Activated CD4-positive, alpha-beta T cell treated with anti-CD3 and anti-CD28 coated beads, Interleukin-2, amount 50 U/mL, for 16 hours (primary cell): ENCODE data around the gene ZNF23.

Source experiments
- DNase-seq: peaks from one replicate; pipeline ENCODE4 v3.0.0-alpha.2; 2020

ZNF23 gene

DNA sequence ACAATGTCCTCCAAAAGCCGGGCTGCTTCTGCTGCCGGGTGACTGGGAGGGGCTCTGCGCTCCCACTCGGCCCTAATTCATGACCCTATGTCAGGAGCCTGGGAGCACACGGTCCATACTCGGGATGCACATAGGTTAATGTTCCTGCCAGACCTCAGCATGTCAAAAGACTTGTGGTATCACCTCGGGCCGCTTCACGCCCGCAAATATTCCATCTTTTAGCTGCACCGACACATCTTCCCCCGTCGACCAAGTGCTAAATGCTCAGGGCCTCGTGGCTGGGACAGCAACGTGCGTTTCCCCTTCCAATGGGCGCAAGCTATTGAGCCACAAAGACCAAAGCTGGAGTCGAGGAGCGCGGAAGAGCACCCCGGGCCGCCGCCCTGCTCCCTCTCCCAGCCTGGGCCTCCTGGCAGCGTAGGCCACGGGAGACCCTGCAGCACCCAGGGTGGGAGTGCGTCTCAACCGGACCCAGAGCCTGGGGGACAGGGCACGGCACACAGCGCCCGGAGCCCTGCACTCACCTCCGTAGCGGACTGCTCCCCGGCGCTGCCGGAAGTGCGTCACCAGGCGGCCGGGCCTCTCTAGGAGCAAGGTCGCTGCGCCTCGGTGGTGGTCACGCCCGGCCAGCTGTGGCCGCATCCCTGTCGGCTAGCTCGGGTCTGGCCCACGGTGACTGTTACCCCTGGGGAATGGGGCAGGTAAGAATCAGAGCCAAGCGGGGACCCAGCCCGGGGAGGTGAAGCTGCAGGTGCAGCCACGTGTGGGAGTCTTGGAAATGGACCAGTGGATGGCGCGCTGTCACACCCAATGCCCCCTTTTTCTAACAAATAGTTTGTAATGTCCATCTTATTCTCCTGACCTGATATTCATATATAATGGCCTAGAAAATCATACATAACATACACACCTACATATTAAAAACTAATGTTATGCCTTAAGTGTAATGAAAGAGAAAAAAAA is at the start of gene ZNF23:
Gene ZNF23, minus strand, starts transcription at position 562 of the 963 bp plus-strand sequence. CDS start 5,451 bp downstream, outside the sequence.
- peak; percentile 83 for DNase-seq

DNA sequence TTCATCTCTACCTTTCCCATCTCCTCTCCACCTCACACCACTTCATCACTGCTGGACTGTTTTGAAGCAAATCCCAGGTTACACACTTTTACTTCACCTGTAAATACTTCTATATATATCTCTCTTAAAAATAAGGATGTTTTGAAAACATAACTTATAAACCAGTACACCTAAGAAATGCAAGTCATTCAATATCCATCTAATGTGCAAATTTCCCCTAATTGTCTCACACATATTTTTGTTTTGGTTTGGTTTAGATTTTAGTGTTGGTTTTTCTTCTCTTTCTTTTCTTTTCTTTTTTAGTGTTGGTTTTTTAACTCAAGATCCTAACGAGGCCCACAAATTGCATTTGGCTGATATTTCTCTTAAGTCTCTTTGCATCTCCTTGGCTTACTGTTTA is 45.0 kb upstream of the ZNF23 start:
- DNase-seq, result no peak

DNA sequence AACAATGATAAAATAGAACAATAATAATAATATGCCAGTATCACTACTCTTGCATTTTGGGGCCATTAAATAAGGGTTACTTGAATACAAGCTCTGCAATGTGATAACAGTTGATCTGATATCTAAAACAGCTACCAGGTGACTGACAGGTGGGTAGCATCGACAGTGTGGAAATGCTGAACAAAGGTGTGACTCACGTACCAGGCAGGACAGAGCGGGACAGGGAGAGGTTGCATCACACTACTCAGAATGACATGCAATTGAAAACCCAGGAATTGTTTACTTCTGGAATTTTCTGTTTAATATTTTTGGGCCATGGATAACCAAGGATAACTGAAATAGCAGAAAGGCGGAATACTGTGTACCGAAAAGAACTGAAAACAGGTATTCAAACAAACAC is 42.9 kb upstream of the ZNF23 start:
- no peak for DNase-seq

DNA sequence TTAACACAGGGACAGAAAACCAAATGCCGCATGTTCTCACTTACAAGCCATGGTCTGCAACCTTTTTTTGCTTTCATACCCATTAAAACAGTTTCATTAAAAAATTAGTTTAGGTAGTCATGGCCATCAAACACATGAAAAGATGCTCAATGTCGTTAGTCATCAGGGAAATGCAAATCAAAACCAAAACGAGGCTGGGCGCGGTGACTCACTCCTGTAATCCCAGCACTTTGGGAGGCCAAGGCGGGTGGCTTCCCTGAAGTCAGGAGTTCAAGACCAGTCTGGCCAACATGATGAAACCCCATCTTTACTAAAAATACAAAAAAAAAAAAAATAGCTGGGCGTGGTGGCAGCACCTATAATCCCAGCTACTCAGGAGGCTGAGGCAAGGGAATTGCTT is 42.0 kb upstream of the ZNF23 start:
- peak; percentile 12 for DNase-seq

DNA sequence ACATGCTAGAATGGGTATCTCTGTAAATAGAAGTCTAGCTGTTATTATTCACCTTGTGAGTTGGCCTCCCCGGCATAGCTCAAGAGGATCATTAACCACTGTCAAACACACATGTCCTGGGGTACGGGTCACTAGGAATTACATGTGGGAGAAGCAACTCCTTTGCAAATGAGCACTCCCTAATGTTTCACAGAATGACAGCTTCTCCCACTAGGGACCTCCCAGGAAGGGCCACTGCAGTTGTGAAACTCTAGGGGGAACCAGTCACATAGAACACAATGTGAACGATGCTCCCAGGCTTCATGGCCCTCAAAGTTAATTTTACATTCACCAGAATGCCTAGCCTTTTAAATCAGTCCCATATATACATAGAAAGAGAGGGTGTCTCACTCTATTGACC is 39.5 kb upstream of the ZNF23 start:
- DNase-seq, result no peak

DNA sequence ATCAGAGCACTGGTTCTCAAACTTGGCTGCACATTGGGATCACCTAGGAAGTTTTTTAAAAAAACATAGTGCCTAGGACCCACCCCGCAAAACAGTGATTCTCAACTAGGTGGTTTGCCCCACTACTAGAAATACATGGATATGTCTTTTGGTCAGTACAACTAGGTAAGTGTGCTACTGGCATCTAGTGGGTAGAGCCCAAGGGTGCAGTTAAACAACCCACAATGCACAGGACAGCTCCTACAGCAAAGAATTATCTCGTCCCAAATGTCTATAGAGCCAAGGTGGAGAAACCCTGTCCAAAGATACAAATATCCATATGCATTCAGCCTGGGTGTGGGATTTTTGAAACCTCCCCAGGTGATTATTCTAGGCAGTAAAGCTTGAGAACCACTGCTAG is 38.9 kb upstream of the ZNF23 start:
- DNase-seq, result no peak

DNA sequence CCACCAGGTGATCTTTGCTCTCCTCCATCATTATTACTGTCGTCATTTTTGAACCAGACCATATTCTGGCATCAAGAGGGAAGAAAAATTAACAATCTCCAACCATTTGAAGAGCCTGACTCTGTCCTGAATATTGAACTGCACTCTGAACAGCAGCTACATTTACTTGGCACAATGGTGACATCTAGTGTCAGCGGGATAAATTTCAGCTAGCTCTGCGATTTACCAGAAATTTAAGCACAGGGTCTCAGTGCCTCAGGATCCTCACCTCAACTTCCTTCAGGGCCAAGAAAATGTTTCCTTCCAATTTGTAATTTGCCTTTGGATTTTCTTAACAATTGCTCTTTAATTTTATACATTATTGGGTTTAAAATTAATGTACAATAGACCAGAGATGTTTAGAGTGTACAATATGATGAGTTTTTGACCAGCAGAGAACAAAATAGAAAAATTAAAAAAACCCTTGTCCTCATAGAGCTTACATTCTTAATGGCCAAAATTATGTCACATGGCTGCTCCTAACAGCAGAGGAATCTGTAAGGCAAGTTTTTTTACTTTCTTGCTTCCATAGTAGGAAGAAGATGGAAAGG is 37.8 kb upstream of the ZNF23 start:
- peak; percentile 61 for DNase-seq

DNA sequence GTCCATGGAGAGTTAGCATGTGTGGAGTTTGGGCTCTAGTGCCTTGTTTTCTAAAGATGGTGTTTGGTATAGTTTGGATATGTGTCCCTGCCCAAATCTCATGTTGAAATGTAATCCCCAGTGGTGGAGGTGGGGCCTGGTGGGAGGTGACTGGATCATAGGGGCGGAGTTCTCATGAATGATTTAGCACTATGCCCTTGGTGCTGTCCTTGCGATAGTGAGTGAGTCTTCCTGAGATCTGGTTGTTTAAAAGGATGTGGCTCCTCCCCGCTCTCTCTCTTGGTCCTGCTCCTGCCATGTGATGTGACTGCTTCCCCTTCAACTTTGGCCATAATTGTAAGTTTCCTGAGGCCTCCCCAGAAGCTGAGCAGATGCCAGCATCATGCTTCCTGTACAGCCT is 36.0 kb upstream of the ZNF23 start:
- no peak for DNase-seq

DNA sequence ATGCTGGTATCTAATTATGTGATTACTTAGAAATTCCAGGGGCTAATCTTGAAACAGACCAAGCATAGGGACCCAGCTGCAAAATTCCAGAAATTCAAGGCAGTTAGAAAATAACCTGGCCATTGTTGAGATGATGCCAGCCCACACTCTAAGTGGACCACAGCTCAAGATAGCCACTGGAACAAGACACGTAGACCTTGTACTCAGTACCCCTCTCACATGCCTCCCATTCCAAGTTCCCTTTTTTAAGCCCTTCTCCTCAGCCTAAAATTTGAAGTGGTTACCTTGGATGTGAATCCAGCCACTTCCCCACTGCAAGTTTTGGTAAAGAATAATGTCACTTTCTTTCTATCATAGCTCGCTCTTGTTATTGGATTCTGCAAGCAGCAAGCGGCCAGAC is 31.2 kb upstream of the ZNF23 start:
- no peak for DNase-seq

DNA sequence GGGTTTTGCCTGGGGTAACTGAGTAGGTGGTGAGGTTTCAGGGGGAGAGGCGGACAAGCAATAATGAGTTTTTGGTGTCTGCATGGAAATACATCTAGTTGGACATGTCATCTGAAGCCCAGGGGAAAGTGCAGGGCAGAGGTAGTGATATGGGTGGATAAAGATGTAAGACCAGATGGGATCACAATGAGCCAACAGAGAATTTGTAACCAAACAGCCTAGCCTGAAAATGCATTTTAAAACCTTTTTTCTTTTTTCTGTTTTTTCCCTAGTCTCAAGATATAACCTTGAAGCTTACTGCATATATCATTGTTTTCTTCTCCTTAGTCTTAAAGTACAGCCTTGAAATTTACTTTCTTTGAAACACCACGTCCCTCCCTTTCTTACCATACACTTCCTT is 30.7 kb upstream of the ZNF23 start:
- DNase-seq, result no peak

DNA sequence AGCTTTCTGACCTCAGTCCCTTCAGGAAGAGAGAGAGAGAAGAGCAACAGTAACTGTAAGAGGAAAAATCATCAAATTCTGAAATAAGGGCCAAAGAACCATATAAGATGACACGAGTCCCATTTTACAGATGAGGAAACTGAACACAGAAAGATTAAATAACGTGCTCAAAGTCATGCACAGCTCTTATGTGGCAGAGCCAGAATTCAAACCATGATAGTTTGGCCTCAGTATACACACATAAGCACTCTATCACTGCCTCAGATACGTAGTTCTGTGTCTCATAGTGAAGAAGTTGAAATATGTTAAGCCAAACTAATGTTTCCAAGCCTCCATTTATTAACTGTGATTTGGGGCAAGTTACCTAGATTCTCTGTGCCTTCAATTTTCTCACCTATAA is 29.0 kb upstream of the ZNF23 start:
- no peak for DNase-seq

DNA sequence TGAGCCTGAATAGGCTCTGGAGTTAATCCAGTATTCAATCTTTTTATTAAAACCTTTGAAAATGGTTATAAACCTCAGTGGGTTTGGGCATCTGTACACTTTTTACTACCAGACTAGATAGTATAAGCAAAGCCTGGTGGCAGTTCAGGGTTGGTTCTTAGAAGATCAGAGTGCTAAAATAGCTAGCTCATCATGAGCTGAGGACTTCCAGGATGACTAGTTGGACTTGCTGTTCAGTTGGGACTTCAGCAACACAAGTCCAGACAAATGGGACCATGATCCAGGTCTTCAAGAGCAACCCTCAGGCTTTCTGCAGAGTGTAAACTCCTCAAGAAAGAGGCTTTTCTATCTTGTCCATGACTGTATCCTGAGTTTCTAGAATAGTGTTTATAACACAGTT is 28.3 kb upstream of the ZNF23 start:
- DNase-seq, result no peak

DNA sequence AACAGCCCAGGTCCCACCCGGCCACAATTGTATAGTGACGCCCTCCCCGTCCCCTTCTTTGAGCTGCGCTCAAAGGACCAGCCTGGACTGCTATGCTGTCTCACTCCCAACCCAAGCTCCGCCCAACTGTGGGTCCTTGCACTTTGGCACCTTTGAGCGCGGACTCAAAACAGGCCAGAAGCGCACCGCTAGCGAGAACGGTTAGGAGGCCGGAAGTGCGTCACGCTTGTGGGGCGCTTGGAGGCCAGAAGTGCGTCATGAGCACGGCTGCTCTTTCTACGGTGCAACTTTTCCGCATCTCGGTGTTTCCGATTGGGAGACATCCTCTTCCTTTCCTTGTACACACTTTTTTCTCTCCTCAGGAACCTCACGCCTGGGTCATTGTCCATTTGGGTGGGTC is 27.1 kb upstream of the ZNF23 start, which contains the start of gene ZNF19:
Gene ZNF19, minus strand, starts transcription at position 203 of the 400 bp plus-strand sequence. CDS start 7,210 bp downstream, outside the sequence.
- DNase-seq, result no peak

DNA sequence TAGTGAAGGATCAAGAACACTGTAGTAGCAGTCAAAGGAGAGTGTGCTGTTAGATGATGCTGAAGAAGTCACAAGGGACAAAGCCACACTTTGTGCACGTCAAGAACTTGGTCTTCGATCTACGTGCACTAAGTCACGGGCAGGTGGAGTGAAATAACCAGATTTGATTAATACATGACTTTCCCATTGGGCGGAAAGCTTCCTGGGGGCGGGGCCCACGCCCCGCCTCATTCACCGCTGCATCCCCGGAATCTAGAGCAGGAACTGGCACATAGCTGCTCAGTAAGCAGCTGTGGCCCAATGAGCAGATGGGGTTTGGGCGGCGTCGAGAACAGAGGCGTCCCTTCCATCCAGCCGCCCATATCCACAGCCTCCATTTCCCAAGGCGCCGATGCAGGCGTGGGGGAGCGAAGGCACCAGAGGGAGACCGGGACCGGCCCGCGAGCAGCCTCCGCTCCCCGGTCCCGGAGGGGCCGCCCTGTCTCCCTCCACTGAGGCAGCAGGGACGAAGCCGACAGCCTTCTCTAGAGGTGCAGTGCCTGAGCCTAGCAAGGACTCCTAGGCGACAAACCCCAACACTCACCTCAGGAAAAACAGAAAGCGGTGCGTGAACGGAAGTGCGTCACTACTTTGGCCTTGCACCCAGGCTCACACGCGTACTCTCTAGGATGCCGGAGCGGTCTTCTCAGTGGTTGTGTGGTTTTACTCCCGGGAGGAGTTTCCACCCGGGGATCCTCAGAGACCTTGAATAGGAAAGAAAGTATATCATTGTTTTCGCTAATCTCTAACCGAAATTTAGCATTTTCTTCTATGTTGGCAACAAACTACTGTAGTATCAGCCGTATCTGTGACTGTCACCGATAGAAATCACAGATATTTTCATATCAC is 22.2 kb upstream of the ZNF23 start:
- DNase-seq, result peak; percentile 86

DNA sequence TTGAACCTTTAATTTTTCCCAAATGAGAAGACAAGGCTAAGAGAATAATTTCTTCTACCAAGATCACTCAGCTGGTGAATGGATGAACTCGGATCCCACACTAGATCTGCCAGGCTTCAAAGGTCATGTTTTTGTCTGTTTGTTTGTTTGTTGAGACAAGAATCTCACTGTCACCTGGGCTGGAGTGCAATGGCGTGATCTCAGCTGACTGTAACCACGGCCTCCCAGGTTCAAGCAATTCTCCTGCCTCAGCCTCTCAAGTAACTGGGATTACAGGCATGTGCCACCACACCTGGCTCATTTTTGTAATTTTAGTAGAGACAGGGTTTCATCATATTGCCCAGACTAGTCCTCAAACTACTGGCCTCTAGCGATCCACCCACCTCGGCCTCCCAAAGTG is 20.5 kb upstream of the ZNF23 start:
- no peak for DNase-seq

DNA sequence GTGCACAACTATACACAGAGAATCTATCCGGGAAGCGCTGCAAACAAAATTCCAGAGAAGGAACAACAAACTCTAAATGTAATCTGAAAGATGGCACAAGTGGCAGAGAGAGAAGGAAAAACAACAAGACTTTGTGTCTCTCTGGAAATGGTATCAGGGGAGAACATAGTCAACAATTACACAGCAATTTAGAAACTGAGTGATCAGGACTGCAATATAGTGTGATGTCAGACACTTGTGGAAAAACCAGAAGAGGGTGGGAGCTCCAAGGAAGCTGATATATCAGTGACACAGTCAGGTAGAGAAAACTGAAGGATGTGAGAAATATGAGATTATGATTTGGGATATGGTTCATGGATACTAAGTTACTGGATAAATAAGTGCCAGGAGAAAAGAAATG is 18.9 kb upstream of the ZNF23 start:
- DNase-seq, result no peak

DNA sequence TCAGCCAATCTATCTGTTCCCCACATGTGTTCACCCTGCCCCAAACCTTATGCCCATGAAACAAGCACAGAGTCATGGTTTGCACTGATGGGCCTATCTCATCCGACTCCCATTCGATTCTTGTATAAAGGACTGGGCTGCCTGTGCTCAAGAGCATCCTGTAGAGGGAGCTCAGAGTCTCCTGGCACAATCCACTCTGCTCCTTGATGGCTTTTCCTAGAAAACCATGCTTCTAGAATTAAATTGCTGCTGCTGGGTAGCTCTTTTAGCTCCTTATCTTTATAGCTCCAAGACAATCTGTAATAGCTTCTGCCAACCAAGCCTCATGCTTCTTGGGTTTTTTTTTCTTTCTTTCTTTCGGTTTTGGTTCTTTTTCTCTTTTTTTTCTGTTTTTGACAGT is 17.4 kb upstream of the ZNF23 start:
- DNase-seq, result no peak

DNA sequence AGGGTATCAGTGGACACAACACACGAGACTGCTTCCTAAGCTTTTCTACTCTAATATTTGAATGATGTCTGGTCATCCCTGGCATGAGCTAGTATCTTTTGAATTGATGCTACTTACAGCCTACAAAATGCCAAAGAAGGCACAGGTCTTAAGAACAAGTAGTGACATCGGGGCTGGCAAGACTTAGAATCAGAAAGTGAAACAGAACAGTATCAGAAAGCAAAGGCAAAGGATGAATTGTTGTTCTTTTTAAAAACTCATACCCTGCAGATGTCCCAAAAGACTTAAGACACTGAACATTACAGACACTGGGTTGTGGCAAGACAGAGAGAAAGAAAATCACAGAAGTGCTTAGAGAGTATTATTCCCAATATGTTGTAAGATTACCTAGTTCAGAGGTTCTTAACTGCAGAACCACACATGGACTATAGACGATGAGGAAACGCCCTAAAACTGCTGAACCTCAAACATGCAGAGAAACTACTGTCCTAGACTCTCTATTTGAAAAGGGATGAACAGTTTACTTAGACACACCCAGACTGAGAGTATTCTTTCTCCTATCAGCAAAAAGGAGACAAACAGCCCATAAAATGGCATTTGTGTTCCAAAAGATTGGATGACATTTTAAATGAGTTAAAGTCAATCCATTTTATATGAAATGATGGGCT is 14.5 kb upstream of the ZNF23 start:
- DNase-seq, result no peak

DNA sequence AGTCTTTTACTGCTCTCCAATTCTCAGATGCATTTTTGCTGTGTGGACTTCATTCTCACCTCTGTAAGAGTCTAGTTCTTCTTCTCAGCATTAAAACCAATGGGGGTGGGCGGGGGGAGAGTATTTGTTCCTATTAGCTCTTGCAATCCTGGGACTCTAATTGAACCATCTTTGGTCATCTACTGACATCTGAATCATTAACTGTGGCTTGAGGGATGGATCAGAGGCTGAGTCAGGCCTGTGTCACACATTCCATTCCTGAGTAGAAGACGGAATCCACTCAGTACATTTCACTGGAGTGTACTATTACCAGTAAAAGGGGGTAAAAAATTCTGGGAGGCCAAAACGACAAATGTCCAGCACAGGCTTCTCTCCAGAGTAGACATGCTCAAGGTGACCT is 12.8 kb upstream of the ZNF23 start:
- no peak for DNase-seq

DNA sequence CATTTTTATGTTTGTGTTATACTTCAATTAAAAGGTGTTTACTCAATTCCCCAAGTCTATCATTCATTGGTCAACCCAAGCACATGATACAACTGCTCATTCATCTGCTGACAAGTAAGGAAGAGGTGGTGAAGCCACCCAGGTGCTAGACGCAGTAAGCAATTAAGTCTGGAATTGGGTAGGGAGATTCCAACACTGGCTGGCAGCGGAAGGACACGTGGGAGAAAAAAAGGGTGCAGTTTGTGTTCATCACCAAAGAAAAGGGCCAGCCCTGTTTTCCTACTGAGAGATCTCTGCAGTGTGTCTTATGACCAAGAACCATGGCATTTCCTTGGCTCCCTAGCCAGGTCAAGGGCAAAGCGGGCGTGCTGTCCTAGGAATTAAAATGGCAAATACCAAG is 11.8 kb upstream of the ZNF23 start:
- no peak for DNase-seq

DNA sequence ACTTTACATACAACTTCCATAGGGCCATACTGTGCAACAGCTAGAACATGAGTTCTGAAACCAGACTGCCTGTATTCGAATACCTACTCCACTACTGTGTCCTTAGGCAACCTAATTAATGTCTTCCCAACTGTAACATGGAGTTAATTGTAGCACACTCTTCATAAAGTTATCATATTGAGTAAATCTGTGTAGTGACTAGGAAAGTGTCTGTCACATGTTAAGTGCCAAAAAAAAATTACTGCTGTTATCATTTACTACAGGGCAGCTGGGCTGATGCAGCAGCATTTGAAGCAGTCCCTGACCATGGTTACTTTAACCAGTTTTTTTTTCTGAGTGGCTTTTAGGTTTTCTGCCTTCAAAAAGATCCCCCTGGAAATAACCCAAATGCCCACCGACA is 10.9 kb upstream of the ZNF23 start:
- DNase-seq, result no peak

DNA sequence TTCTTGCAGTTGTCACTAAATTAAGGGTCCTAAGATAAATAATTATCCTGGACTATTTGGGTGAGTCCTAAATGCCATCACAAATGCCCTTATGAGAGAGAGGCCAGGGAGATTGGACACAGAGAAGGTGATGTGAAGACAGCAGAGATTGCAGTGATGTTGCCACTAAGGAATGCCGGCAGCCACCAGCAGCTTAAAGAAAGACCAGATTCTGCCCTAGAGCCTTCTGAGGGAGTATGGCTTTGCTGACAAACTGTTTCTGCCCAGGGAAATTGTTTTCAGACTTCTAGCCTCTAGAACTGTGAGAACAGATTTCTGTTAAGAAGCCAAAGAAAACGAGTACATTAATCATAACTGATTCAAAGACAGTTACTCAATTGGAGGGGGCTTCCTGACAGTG is 10.0 kb upstream of the ZNF23 start:
- no peak for DNase-seq

DNA sequence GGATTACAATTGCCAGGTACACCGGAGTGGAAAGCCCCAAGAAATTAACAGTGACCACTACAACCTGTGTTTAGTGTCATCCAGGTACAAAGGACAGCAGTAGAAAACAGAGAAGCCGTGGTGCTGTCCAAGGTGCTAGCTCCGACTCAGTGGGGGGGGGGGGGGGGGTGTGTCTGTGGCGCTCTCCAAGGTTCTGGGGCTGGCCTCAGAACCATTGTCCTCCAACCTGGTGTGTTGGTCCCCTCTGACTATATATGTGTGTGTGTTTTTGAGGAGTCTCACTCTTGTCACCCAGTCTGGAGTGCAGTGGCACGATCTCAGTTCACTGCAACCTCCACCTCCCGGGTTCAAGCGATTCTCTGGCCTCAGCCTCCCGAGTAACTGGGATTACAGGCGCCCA is 5.8 kb upstream of the ZNF23 start:
- DNase-seq, result no peak
